GM23248 (cell line): Measurements from ENCODE around the gene OR13F1. TPM values are rescaled to one million over a fixed set of nuclear protein-coding genes. Genes with fewer than 3 reads are reported as not detected.

Experiments
- DNase-seq: peaks from one replicate; pipeline ENCODE4 v3.0.0-alpha.2; 2015
- H2AFZ ChIP-seq: fragments of 200-600 bp; sonication (generic); 2 replicates; pipeline ENCODE4 v1.6.1; 2016; ENCODE audit warnings: antibody characterized with exemption
- H3F3A ChIP-seq: fragments of 200-600 bp; sonication (generic); 2 replicates; pipeline ENCODE4 v1.6.1; 2016; ENCODE audit warnings: mild to moderate bottlenecking, antibody characterized with exemption, mixed run types; ENCODE audit not compliant: insufficient read depth
- H3K27ac ChIP-seq: fragments of 200-600 bp; sonication (generic); 2 replicates; pipeline ENCODE4 v1.5.1; 2016; ENCODE audit warnings: mild to moderate bottlenecking
- H3K27me3 ChIP-seq: fragments of 200-600 bp; sonication (generic); replicated peaks from 2 replicates; pipeline ENCODE4 v1.6.1; 2016; ENCODE audit warnings: mild to moderate bottlenecking; ENCODE audit not compliant: insufficient read depth
- H3K36me3 ChIP-seq: fragments of 200-600 bp; sonication (generic); 2 replicates; pipeline ENCODE4 v1.6.1; 2016; ENCODE audit warnings: low read depth, mild to moderate bottlenecking
- H3K4me1 ChIP-seq: fragments of 200-600 bp; sonication (generic); 2 replicates; pipeline ENCODE4 v1.6.1; 2016; ENCODE audit warnings: mild to moderate bottlenecking; ENCODE audit not compliant: insufficient read depth
- H3K4me2 ChIP-seq: fragments of 200-600 bp; sonication (generic); one replicate; pipeline ENCODE4 v1.6.1; 2016; ENCODE audit warnings: mild to moderate bottlenecking; ENCODE audit not compliant: unreplicated experiment
- H3K4me3 ChIP-seq: fragments of 200-600 bp; sonication (generic); 2 replicates; pipeline ENCODE4 v1.5.1; 2016; ENCODE audit warnings: mild to moderate bottlenecking
- H3K79me2 ChIP-seq: fragments of 200-600 bp; sonication (generic); 2 replicates; pipeline ENCODE4 v1.6.1; 2016; ENCODE audit warnings: mild to moderate bottlenecking; ENCODE audit not compliant: insufficient read depth
- H3K9ac ChIP-seq: fragments of 200-600 bp; sonication (generic); 2 replicates; pipeline ENCODE4 v1.6.1; 2016; ENCODE audit warnings: mild to moderate bottlenecking
- H3K9me2 ChIP-seq: fragments of 200-600 bp; sonication (generic); 2 replicates; pipeline ENCODE4 v1.6.1; 2016; ENCODE audit warnings: mixed run types, mild to moderate bottlenecking, moderate library complexity; ENCODE audit not compliant: insufficient read depth
- H3K9me3 ChIP-seq: fragments of 200-600 bp; sonication (generic); one replicate; pipeline ENCODE4 v1.6.1; 2017; ENCODE audit warnings: low read depth
- H4K20me1 ChIP-seq: fragments of 200-600 bp; sonication (generic); 2 replicates; pipeline ENCODE4 v1.6.0; 2016; ENCODE audit not compliant: insufficient read depth
- EZH2 ChIP-seq: fragments of 200-600 bp; sonication (generic); IDR thresholded peaks from 2 replicates; pipeline ENCODE4 v1.6.1; 2018; ENCODE audit warnings: antibody characterized with exemption, mild to moderate bottlenecking; ENCODE audit not compliant: insufficient read depth, poor library complexity, severe bottlenecking
- EZH2phosphoT487 ChIP-seq: fragments of 200-600 bp; sonication (generic); IDR thresholded peaks from 2 replicates; pipeline ENCODE4 v1.6.1; 2018; ENCODE audit warnings: antibody characterized with exemption, moderate library complexity, mild to moderate bottlenecking, low read depth; ENCODE audit not compliant: insufficient read depth
- WGBS, 2 experiments: methylation state at CpG; one replicate each; pipeline ENCODE4 v1.1.6; 2015 to 2017; ENCODE audit warnings: low lambda C conversion rate in 2 of 2, low coverage in 1 of 2; ENCODE audit errors: missing lambda C conversion rate in 2 of 2; 5-methylcytosine and 5-hydroxymethylcytosine counted together
- in situ Hi-C: fragments of 300-500 bp; cut with MboI; formaldehyde crosslinking; loops from 2 replicates; pipeline ENCODE4 v1.15.0; 2020
- polyA plus RNA-seq: library from polyadenylated mRNA; unstranded; fragments of >200 nt; fragmentation: Nextera tagmentation; extraction: Ambion mirVana; gene quantifications from 2 replicates; pipeline ENCODE4 v1.2.1, GENCODE V29; 2016
- total RNA-seq: library from RNA; depleted of rRNA; stranded (reverse); fragments of >200 nt; shearing (Covaris generic); gene quantifications from 2 replicates; pipeline ENCODE4 v1.2.3, GENCODE V29; 2014; rRNA removed

Gene OR13F1
- total RNA-seq = not detected in 2 replicates
- polyA plus RNA-seq = not detected in 2 replicates

- Histone ChIP-seq H2AFZ (no peak within 1 kb of the TSS), H3K4me2 (no peak within 1 kb of the TSS), H3K4me3 (no peak within 1 kb of the TSS), H3F3A (no peaks in the 10 kb centered on the region), H3K9ac (no peak within 1 kb of the TSS), H3K9me2 (no peaks in the 10 kb centered on the region), H4K20me1 (no peaks in the 10 kb centered on the region), H3K27me3 (no peaks in the 10 kb centered on the region), H3K9me3 (no peaks in the 10 kb centered on the region), H3K4me1 (no peaks in the 10 kb centered on the region), H3K79me2 (no peaks in the 10 kb centered on the region), H3K27ac (no peak within 1 kb of the TSS), H3K36me3 (no peaks in the 10 kb centered on the region)
- 56 to 60% methylated on average over 5 of the region's 5 CpGs for WGBS, 2 experiments
- TF ChIP-seq EZH2 (no peak), EZH2phosphoT487 (no peak)
- in situ Hi-C loops = no loop called here
- no peak for DNase-seq
Observed at GRCh38 chr9:104503963-104504362, at the start of gene OR13F1. Gene OR13F1, plus strand, starts transcription at chr9:104504263. Its CDS starts 0 bp downstream, at chr9:104504263.

GRCh38 chr9:104456831-104457230 lies 47.2 kb upstream of the OR13F1 start:
- in situ Hi-C loops = no loop called here
- no peak for DNase-seq
- WGBS, 2 experiments = 5 to 6% methylated on average over 1 of the region's 1 CpG
- Histone ChIP-seq H3K79me2 (no peaks in the 10 kb centered on the region), H3F3A (no peaks in the 10 kb centered on the region), H2AFZ (no peak overlapping the region), H3K27ac (no peak overlapping the region), H3K9me3 (no peaks in the 10 kb centered on the region), H3K9ac (no peak overlapping the region), H3K4me2 (no peak overlapping the region), H3K9me2 (no peaks in the 10 kb centered on the region), H3K27me3 (no peaks in the 10 kb centered on the region), H3K36me3 (no peaks in the 10 kb centered on the region), H3K4me1 (no peaks in the 10 kb centered on the region), H3K4me3 (no peak overlapping the region), H4K20me1 (no peaks in the 10 kb centered on the region)
- TF ChIP-seq EZH2phosphoT487 (no peak), EZH2 (no peak)

GRCh38 chr9:104463864-104464263 lies 40.2 kb upstream of the OR13F1 start:
- H3F3A ChIP-seq = no peaks in the 10 kb centered on the region
- H3K9me2 ChIP-seq = no peaks in the 10 kb centered on the region
- H3K4me2 ChIP-seq = no peak overlapping the region
- H3K4me3 ChIP-seq = no peak overlapping the region
- H3K4me1 ChIP-seq = no peaks in the 10 kb centered on the region
- H3K79me2 ChIP-seq = no peaks in the 10 kb centered on the region
- no peak for TF ChIP-seq EZH2
- TF ChIP-seq EZH2phosphoT487 = no peak
- no peak overlapping the region for H2AFZ ChIP-seq
- no peak overlapping the region for H3K27ac ChIP-seq
- in situ Hi-C loops = no loop called here
- no peak overlapping the region for H3K9ac ChIP-seq
- H4K20me1 ChIP-seq = no peaks in the 10 kb centered on the region
- H3K36me3 ChIP-seq = no peaks in the 10 kb centered on the region
- no peaks in the 10 kb centered on the region for H3K27me3 ChIP-seq
- no peak for DNase-seq
- H3K9me3 ChIP-seq = no peaks in the 10 kb centered on the region

- Histone ChIP-seq H3K36me3 (no peaks in the 10 kb centered on the region), H3K4me3 (no peak overlapping the region), H3K9me2 (no peaks in the 10 kb centered on the region), H3K27ac (no peak overlapping the region), H3K9me3 (no peaks in the 10 kb centered on the region), H3K4me1 (no peaks in the 10 kb centered on the region), H3K4me2 (no peak overlapping the region), H3K27me3 (no peaks in the 10 kb centered on the region), H3K79me2 (no peaks in the 10 kb centered on the region), H3K9ac (no peak overlapping the region), H4K20me1 (no peaks in the 10 kb centered on the region), H2AFZ (no peak overlapping the region), H3F3A (no peaks in the 10 kb centered on the region)
- TF ChIP-seq EZH2 (no peak), EZH2phosphoT487 (no peak)
- no peak for DNase-seq
- in situ Hi-C loops = no loop called here
Observed at GRCh38 chr9:104468261-104468660, 35.8 kb upstream of the OR13F1 start.

- H3K9ac ChIP-seq = no peak overlapping the region
- no peaks in the 10 kb centered on the region for H3K36me3 ChIP-seq
- H3K27ac ChIP-seq = no peak overlapping the region
- WGBS, 2 experiments = 6 to 11% methylated on average over 5 of the region's 5 CpGs
- H3F3A ChIP-seq = no peaks in the 10 kb centered on the region
- no peaks in the 10 kb centered on the region for H3K79me2 ChIP-seq
- in situ Hi-C loops = no loop called here
- H3K4me2 ChIP-seq = no peak overlapping the region
- TF ChIP-seq EZH2phosphoT487 (no peak), EZH2 (no peak)
- no peaks in the 10 kb centered on the region for H3K9me3 ChIP-seq
- no peaks in the 10 kb centered on the region for H3K4me1 ChIP-seq
- no peak overlapping the region for H3K4me3 ChIP-seq
- DNase-seq = no peak
- H3K27me3 ChIP-seq = no peaks in the 10 kb centered on the region
- no peaks in the 10 kb centered on the region for H3K9me2 ChIP-seq
- no peak overlapping the region for H2AFZ ChIP-seq
- H4K20me1 ChIP-seq = no peaks in the 10 kb centered on the region
Observed at GRCh38 chr9:104482921-104483570, 21.0 kb upstream of the OR13F1 start.
